Activated naive CD8-positive, alpha-beta T cell treated with anti-CD3 and anti-CD28 coated beads, Interleukin-2, amount 10 ng/mL, durations not matched to agents 7 days and 5 days (primary cell): ENCODE data around the gene PRDM12. TPM values are rescaled to one million over a fixed set of nuclear protein-coding genes. Genes with fewer than 3 reads are reported as not detected.

Experiments used
- ATAC-seq: fragments of 150-1000 bp; cut with Tn5 transposase; one replicate; pipeline ENCODE4 v1.10.0; 2021; ENCODE audit warnings: low read depth, moderate library complexity
- POLR2A ChIA-PET: fragments of 350-600 bp; sonication (Branson Sonifier 250); formaldehyde crosslinking; loops from one replicate; lab custom pipeline; 2021; ENCODE audit warnings: antibody characterized with exemption; lab: Charles Lee
- DNase-seq: peaks from one replicate; pipeline ENCODE4 v3.0.0; 2021
- H3K27ac Mint-ChIP-seq: one replicate; pipeline ENCODE4 v1.8.0; 2022; ENCODE audit warnings: mild to moderate bottlenecking, mixed read lengths
- H3K27me3 Mint-ChIP-seq: one replicate; pipeline ENCODE4 v1.8.0; 2022; ENCODE audit warnings: mild to moderate bottlenecking, moderate library complexity, mixed read lengths
- H3K36me3 Mint-ChIP-seq: one replicate; pipeline ENCODE4 v1.8.0; 2021; ENCODE audit warnings: mild to moderate bottlenecking, mixed read lengths
- H3K4me1 Mint-ChIP-seq: one replicate; pipeline ENCODE4 v1.8.0; 2021; ENCODE audit warnings: mixed read lengths
- H3K4me3 Mint-ChIP-seq: one replicate; pipeline ENCODE4 v1.8.0; 2022; ENCODE audit warnings: mild to moderate bottlenecking, moderate library complexity, mixed read lengths
- H3K9me3 Mint-ChIP-seq: one replicate; pipeline ENCODE4 v1.8.0; 2021; ENCODE audit warnings: mixed read lengths
- total RNA-seq, 2 experiments: library from RNA; stranded (reverse); gene quantifications; one replicate each; pipeline ENCODE4 v1.2.3, GENCODE V29; 2021

The PRDM12 gene
- total RNA-seq, 2 experiments from 2014 or later = 0.17 TPM; not detected in 1

DNA sequence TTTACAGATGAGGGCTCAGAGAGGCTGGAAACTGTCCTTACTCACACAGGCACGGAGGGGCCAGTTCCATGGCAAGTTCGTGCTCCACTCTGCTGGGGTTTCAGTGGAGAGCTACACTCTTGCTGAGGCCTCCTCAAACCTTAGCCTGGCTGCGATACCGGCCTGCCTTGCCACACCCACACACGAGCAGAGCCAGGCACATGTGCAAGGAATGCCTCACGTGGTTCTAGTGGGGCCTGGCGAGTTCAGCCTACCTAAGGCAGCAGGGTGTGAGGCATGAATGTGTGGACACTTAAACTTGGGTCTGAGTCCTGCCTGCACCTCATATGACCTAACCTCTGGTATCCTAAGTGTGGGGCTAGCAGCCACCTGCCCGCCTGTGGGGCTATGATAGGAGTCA is 21.5 kb upstream of the PRDM12 start:
- Mint-ChIP-seq H3K4me3 (no peak overlapping the region), H3K4me1 (no peaks in the 10 kb centered on the region), H3K27ac (no peak overlapping the region), H3K27me3 (no peaks in the 10 kb centered on the region), H3K9me3 (peaks cover 4% of the 10 kb centered on the region), H3K36me3 (peaks cover 2% of the 10 kb centered on the region)
- no peak for ATAC-seq
- POLR2A ChIA-PET = no interaction called here
- DNase-seq = no peak

DNA sequence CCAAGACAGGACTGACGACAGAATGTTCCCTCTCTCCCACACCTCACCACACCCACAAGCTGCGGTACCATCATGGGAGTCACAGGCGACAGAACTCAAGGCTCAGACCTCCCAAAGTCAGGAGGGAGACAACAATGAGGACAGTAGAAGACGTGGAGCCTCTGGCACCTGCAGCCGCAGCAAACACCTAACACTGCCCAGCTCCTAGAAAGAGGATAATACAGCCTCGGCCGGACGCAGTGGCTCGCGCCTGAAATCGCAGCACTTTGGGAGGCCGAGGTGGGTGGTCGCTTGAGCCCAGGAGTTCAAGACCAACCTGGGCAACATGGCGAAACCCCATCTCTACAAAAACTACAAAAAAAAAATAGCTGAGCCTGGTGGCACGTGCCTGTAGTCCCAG is 13.2 kb upstream of the PRDM12 start:
- H3K4me3 Mint-ChIP-seq = no peak overlapping the region
- peaks cover 1% of the 10 kb centered on the region for H3K36me3 Mint-ChIP-seq
- DNase-seq = no peak
- POLR2A ChIA-PET = no interaction called here
- ATAC-seq = no peak
- no peak overlapping the region for H3K27ac Mint-ChIP-seq
- no peaks in the 10 kb centered on the region for H3K4me1 Mint-ChIP-seq
- peaks cover 12% of the 10 kb centered on the region for H3K27me3 Mint-ChIP-seq
- H3K9me3 Mint-ChIP-seq = peaks cover 4% of the 10 kb centered on the region

DNA sequence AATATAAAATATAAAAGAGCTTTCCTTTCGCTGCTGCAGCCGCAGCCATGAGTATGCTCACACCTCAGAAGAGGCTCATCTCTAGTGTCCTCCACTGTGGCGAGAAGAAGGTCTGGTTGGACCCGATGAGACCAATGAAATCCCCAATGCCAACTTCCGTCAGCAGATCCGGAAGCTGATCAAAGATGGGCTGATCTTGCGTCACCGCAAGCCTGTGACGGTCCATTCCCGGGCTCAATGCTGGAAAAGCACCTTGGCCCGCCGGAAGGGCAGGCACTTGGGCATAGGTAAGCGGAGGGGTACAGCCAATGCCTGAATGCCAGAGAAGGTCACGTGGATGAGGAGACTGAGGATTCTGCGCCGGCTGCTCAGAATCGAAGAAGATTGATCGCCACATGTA is 12.6 kb upstream of the PRDM12 start:
- no peaks in the 10 kb centered on the region for H3K4me1 Mint-ChIP-seq
- peaks cover 15% of the 10 kb centered on the region for H3K27me3 Mint-ChIP-seq
- H3K9me3 Mint-ChIP-seq = peaks cover 2% of the 10 kb centered on the region
- DNase-seq (no peak), ATAC-seq (no peak)
- H3K4me3 Mint-ChIP-seq = no peak overlapping the region
- POLR2A ChIA-PET = no interaction called here
- no peaks in the 10 kb centered on the region for H3K36me3 Mint-ChIP-seq
- no peak overlapping the region for H3K27ac Mint-ChIP-seq

DNA sequence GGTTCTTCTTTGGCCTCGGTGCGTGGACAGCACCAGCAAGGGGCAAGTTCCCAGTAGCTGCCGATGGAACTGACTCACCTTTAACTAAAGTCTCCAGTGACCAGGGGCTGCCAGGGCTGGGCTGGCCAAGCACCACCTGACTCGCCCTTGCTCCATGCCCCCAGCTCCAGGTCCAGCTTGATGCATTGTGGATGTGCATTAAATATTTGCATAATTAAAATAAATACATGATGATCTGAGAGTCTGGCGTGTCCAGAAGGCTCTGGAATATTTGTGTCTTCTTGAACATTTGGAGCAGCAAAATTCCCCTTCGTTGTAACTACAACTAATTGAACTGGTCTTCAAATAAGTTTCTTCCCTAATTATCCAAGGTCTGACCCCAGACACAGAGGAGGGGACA is 9.5 kb upstream of the PRDM12 start:
- no peaks in the 10 kb centered on the region for H3K9me3 Mint-ChIP-seq
- ATAC-seq (no peak), DNase-seq (no peak)
- no peak overlapping the region for H3K4me3 Mint-ChIP-seq
- peaks cover 3% of the 10 kb centered on the region for H3K4me1 Mint-ChIP-seq
- POLR2A ChIA-PET = no interaction called here
- no peak overlapping the region for H3K27ac Mint-ChIP-seq
- peaks cover 41% of the 10 kb centered on the region for H3K27me3 Mint-ChIP-seq
- no peaks in the 10 kb centered on the region for H3K36me3 Mint-ChIP-seq

DNA sequence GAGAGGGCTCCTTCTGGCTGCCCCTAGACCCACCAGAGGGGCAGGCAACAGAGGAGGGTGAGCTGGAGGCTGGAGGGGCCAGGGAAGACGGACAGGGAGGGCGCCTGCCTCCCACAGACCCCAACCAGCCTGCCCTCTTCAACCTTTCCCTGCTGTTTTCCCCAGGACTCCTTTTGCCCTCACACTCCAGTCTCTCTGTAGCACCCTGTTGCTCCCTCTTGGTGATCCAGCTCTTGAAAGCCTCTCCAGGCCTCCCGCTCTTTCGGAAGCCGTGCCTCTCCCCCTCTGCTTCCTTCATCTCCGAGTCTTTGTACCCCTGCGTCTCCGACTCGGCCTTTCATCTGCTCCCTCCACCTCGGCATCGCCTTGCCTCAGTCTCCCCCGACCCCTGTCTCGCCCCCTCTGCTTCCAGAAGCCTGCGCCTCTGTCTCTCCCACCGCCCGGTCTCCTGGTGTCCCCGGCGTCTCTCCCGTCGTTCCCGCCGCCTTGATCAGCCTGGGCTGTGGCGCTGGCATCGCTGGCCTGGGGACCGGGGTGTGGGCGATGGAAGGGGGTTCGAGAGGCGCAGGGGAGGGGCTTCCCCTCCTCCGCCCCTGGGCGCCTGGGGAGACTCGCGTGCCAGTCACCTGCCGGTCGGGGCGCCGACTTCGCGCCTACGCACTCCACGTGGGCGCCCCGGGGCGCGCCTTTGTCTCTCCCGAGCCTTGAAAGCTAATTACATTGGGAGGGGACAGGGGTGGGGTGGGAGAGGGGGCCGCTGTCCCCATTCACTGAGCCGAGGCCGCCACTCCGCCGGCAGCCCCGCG is 5.3 kb upstream of the PRDM12 start:
- H3K27ac Mint-ChIP-seq = no peak overlapping the region
- H3K4me3 Mint-ChIP-seq = no peak overlapping the region
- H3K4me1 Mint-ChIP-seq = peaks cover 6% of the 10 kb centered on the region
- POLR2A ChIA-PET = no interaction called here
- peaks cover 72% of the 10 kb centered on the region for H3K27me3 Mint-ChIP-seq
- ATAC-seq = no peak
- no peaks in the 10 kb centered on the region for H3K36me3 Mint-ChIP-seq
- DNase-seq = no peak
- H3K9me3 Mint-ChIP-seq = no peaks in the 10 kb centered on the region

DNA sequence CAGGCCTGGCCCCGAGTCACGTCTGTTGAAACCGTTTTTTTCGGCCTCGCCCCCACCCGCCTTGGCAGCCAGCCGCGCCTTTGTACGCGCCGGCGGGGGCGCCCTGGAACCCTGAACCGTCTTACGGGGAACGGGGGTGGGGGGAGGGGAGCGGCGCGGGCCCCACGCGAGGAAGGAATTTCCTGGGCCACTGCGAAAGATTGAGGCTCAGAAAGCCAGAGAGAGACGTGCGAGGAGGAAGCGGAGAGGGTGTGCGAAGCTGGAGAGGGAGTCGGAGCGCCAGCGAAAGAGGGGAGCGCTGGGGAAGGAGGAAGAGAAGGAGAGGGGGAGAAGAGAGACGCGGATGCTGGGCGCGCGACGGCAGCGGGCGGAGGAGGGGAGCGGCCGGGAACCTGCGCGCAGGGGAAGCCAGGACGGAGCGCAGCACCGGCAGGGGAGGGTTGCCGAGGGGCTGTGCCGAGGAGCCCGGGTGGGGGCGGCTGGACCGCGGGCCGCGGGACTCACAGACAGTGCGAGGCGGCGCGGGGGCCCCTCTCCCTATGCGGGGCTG is 4.6 kb upstream of the PRDM12 start:
- Mint-ChIP-seq H3K27me3 (peaks cover 74% of the 10 kb centered on the region), H3K4me3 (peak overlapping the region; percentile 49), H3K4me1 (peaks cover 6% of the 10 kb centered on the region), H3K9me3 (no peaks in the 10 kb centered on the region), H3K36me3 (no peaks in the 10 kb centered on the region), H3K27ac (no peak overlapping the region)
- POLR2A ChIA-PET = no interaction called here
- no peak for ATAC-seq
- no peak for DNase-seq

DNA sequence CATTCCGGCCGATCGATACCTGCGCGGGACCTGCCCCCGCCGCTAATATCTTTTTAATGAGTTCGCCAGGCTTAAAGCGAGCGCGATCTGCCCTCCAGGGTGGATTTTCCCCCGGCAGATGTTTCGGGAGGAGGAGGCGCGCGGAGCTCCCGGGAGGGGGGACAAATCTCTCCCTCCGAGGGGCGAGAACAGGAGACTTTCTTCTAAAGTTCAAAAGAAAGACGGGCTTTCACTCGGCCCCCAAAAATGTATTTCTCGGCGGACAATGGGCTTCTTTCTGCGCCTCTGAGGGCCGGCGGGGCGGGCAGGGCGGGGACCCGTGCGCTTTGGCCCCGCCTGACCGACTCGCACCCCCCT is 4.1 kb upstream of the PRDM12 start:
- Mint-ChIP-seq H3K27me3 (peaks cover 73% of the 10 kb centered on the region), H3K36me3 (no peaks in the 10 kb centered on the region), H3K4me3 (peak overlapping the region; percentile 40), H3K27ac (no peak overlapping the region), H3K9me3 (no peaks in the 10 kb centered on the region), H3K4me1 (peaks cover 6% of the 10 kb centered on the region)
- no peak for ATAC-seq
- no peak for DNase-seq
- POLR2A ChIA-PET = no interaction called here

DNA sequence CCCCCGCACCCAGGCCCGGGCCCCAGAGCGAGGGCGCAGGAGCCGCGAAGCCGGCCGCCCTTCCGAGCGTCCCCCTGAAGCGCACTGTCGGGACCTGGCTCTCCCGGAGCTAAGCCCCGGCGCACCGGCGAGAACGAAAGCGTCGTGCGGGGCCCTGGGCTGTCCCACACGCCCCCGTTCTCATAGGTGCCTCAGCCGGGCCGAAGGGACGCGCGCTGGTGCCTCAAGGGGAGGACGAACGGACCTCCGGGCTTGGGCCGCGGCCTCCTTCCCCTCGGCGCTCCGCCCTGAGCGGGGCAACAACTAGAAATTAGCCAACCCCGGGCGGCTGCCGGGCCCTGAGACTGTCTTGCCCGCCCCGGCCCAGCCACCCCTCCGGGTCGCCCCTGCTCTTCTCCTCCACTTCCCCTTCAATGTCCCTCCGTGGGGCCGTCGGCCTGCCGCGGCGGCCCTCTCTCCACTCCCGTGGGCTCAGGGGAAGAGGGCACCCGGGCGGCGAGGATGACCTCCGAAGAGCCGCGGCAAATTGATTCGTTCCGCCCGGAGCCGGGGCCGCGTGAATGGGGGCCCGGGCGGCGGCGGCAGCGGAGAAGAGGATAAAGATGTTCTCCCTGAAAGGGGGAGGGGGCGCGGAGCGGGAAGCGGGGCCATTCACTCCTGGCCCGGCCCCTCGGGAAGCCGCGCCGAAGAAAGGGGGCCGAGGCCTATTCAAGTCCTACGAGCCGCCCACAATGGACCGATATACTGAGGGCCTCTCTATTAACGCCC is 3.5 kb upstream of the PRDM12 start:
- ATAC-seq = no peak
- H3K9me3 Mint-ChIP-seq = no peaks in the 10 kb centered on the region
- peaks cover 8% of the 10 kb centered on the region for H3K4me1 Mint-ChIP-seq
- peaks cover 73% of the 10 kb centered on the region for H3K27me3 Mint-ChIP-seq
- no peak overlapping the region for H3K4me3 Mint-ChIP-seq
- H3K36me3 Mint-ChIP-seq = no peaks in the 10 kb centered on the region
- DNase-seq = no peak
- no peak overlapping the region for H3K27ac Mint-ChIP-seq
- POLR2A ChIA-PET = no interaction called here

DNA sequence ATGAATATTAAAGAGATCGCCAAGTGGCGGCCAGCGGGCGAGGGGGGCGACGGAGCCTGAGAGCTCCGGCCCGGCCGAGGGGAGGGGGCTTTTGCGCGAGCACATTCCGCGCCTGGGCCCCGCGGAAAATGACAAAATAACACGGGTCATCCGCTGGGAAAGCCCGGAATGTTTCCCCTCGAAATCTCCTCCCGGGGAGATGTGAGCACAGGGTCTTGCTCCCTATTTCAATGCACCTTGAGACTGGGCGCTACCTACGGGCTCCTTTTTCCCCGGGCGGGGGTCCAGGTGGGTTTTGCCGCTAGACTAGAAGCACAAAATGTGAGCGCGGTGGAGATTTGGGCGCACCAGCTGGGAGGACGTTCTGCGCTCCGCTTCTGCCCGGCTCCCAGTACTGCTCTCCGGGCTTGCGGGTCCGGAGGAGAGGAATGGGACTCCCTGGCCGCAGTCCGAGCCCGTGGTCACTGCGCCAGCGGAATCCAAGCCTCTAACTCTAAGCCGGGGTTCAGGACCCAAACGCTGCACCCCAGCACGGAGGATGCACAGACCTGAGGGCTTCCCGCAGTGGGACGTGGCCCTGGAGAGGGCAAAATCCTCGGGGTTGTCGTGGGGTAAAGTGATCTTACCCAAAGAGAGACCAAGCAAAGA is 2.8 kb upstream of the PRDM12 start:
- Mint-ChIP-seq H3K36me3 (no peaks in the 10 kb centered on the region), H3K4me3 (no peak overlapping the region), H3K27ac (no peak overlapping the region), H3K27me3 (peaks cover 75% of the 10 kb centered on the region), H3K4me1 (peaks cover 8% of the 10 kb centered on the region), H3K9me3 (no peaks in the 10 kb centered on the region)
- DNase-seq (no peak), ATAC-seq (no peak)
- POLR2A ChIA-PET = no interaction called here

DNA sequence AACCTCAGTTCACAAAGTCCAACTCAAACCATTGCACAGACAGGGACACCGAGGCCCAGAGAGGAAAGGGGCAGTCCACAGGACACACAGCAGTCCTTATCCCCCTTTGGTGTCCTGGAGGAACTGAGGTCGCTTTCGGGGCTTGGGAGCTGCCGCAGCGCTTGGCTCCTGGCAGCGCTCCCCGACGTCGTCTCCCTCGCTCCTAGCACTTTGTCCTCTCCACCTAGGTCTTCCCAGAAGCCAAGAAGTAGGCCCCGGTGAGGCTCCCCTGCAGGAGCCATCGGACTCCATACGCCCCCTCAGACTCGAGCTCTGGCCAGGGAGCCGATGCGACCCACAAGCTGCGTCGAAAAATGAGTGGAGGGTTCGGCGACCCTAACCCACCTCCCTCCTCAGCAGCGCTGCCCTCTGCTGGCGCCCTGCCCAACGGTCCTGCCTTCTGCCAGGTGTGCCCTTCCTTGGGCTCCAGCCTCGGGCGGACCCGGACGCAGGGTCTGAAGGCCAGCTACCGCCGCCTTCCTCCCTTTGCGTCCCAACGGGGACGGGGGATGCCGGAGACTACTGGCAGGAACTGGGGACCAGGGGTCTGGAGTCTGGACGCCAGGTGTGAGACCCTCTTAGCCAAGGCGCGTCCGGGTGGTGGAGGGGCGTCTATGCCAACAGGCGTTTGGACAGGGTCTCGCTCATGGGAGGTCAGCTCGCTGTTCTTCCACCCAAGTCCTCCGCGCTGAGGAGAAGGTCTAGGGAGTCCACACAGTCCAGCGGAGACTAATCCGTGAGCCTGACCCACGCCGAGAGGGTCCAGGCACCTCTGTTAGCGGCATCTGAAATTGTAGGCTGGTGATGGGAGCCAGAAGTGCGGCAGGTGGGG is 2.1 kb upstream of the PRDM12 start:
- no peak overlapping the region for H3K4me3 Mint-ChIP-seq
- POLR2A ChIA-PET = no interaction called here
- DNase-seq (no peak), ATAC-seq (no peak)
- H3K9me3 Mint-ChIP-seq = no peaks in the 10 kb centered on the region
- peaks cover 73% of the 10 kb centered on the region for H3K27me3 Mint-ChIP-seq
- H3K36me3 Mint-ChIP-seq = no peaks in the 10 kb centered on the region
- peaks cover 8% of the 10 kb centered on the region for H3K4me1 Mint-ChIP-seq
- H3K27ac Mint-ChIP-seq = no peak overlapping the region

DNA sequence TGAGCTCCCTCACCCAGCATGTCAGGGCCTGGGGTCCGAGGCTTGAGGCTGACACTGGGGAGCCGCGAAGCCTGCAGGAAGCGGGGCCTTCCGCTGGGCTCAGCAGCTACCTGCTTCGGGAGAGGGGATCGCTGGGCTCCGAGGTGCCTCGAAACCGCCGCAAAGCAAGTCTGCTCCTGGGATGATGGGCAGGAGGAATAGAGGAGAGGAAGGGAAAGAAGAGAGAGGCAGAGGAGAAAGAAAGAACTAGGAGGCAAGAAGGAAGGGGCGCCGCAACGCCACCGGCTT is 1.5 kb upstream of the PRDM12 start:
- POLR2A ChIA-PET = no interaction called here
- H3K27ac Mint-ChIP-seq = peak overlapping the region; percentile 83
- no peak for ATAC-seq

DNA sequence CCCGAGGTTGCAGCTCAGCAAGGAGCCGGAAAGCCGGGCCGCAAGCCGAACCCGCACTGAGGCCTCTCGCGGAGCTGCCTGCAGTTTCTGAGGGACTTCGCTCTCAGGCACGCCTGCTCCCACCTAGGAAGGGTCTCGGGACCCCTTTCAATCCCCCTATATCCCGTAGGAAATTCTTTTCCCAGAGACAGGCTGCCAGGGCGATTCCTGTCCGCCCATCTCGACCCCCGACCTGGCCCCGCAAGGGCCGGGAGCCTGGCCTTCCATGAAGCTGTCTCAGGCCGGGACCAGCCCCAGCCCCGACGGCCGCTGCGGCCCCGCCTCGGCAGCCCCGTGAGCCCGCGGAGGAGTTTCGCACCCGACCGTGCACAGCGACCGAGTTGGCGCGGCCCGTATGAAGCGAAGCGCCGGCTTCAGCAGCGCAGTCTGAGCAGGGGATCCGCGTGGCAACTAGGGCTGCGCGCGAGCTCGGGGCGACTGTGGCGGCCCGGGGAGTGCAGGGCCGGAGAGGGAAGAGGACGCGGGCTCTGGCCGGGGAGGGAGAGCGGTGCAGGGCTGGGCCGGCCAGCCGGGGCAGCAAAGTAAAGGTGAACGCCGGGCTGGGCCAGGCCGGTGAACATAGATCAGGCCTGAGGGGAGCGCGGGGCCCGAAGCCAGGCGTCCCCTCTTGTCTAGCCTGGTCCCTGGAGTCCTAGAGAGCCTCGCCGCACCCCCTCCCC is 977 bp upstream of the PRDM12 start:
- peak; percentile 28 for ATAC-seq
- POLR2A ChIA-PET = interaction anchor here (0.5 kb wide), 1 partner anchor 77 kb away, joined by 3 read pairs; no protein-coding TSS in a partner anchor
- H3K4me3 Mint-ChIP-seq = peak overlapping the region; percentile 66

More for the DNA sequence above, 1.5 kb upstream of the PRDM12 start:
- no peaks in the 10 kb centered on the region for H3K9me3 Mint-ChIP-seq
- H3K4me3 Mint-ChIP-seq = peak overlapping the region; percentile 66
- peaks cover 8% of the 10 kb centered on the region for H3K4me1 Mint-ChIP-seq
- no peaks in the 10 kb centered on the region for H3K36me3 Mint-ChIP-seq
- H3K27me3 Mint-ChIP-seq = peaks cover 74% of the 10 kb centered on the region
- peak; percentile 54 for DNase-seq

More for the DNA sequence above, 977 bp upstream of the PRDM12 start:
- Mint-ChIP-seq H3K27me3 (peaks cover 74% of the 10 kb centered on the region), H3K9me3 (no peaks in the 10 kb centered on the region), H3K36me3 (no peaks in the 10 kb centered on the region), H3K4me1 (peaks cover 8% of the 10 kb centered on the region), H3K27ac (no peak overlapping the region)
- DNase-seq = peak; percentile 44
